Measurements from ENCODE around the gene MROH7.

The MROH7 gene

GRCh38 chr1:54724771-54725170, 83.2 kb downstream of the MROH7 start:
- 100% methylated on average over 1 of the region's 1 CpG for WGBS
- Histone ChIP-seq H3K18ac (ENCODE audit: low read depth in 1 of 2, low read length in 2 of 2) (no peak overlapping the region), H3K4me2 (ENCODE audit: low read length, poor library complexity, severe bottlenecking) (no peak overlapping the region), H3K9ac (ENCODE audit: low read length) (no peak overlapping the region), H3K4me3 (ENCODE audit: insufficient read depth in 1 of 2, low read depth in 1 of 2, low read length in 2 of 2) (no peak overlapping the region), H2BK120ac (ENCODE audit: low read depth, low read length) (no peak overlapping the region), H3K36me3 (ENCODE audit: control insufficient read depth in 1 of 2, insufficient read depth in 2 of 2, low read depth in 1 of 2, low read length in 2 of 2) (peaks cover 13 to 97% of the 10 kb centered on the region in 2 experiments), H3K4me1 (ENCODE audit: control insufficient read depth, insufficient read depth, low read depth, low read length) (no peaks in the 10 kb centered on the region), H3K79me1 (replicated peaks; ENCODE audit: low read length, poor library complexity, severe bottlenecking) (peaks cover 1% of the 10 kb centered on the region), H3K27me3 (ENCODE audit: control insufficient read depth in 1 of 2, insufficient read depth in 1 of 2, low read length in 2 of 2) (no peaks in the 10 kb centered on the region), H3K4ac (ENCODE audit: low read depth in 1 of 2, low read length in 2 of 2) (no peak overlapping the region), H2BK15ac (ENCODE audit: low read depth, poor library complexity, severe bottlenecking) (no peak overlapping the region), H2AFZ (ENCODE audit: low read depth, low read length) (no peak overlapping the region), H4K91ac (ENCODE audit: low read length) (no peak overlapping the region), H2BK12ac (ENCODE audit: low read length in 2 of 2) (no peak overlapping the region), H3K23ac (ENCODE audit: low read length in 2 of 2) (no peak overlapping the region), H3K14ac (ENCODE audit: low read length in 2 of 2) (no peak overlapping the region), H4K8ac (ENCODE audit: low read length) (no peak overlapping the region), H2BK5ac (ENCODE audit: low read depth, low read length, poor library complexity, severe bottlenecking) (no peak overlapping the region), H2AK5ac (ENCODE audit: low read length, severe bottlenecking) (no peak overlapping the region), H3K27ac (ENCODE audit: low read length, poor library complexity, severe bottlenecking) (no peak overlapping the region), H3K9me3 (ENCODE audit: control insufficient read depth, low read length) (peaks cover 3% of the 10 kb centered on the region)
- no peak for DNase-seq

DNA sequence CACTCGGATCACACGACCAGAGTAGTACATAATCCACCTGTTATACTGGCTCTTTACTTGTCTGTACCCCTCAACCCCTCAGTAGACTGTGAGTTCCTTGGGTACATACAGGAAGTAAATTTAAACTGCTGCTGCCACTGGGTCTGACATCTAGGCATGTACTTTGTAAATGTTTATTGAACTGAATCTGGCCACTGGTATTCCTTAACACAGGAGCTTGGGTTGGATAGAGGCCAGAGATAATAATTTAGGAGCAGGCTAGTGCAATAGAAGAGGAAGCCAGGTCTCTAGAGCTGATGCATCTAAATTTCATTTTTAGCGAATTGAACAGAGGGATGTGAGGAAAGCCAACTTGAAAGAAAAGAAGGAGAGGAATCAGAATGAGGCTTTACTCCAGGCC, 86.4 kb downstream of the MROH7 start:
- H2BK120ac ChIP-seq (ENCODE audit: low read depth, low read length), result no peak overlapping the region
- H3K79me1 ChIP-seq (replicated peaks; ENCODE audit: low read length, poor library complexity, severe bottlenecking), result peaks cover 3% of the 10 kb centered on the region
- no peak overlapping the region for H3K23ac ChIP-seq (ENCODE audit: low read length in 2 of 2)
- no peak overlapping the region for H3K14ac ChIP-seq (ENCODE audit: low read length in 2 of 2)
- H3K27ac ChIP-seq (ENCODE audit: low read length, poor library complexity, severe bottlenecking), result no peak overlapping the region
- H2AK5ac ChIP-seq (ENCODE audit: low read length, severe bottlenecking), result no peak overlapping the region
- no peak overlapping the region for H3K18ac ChIP-seq (ENCODE audit: low read depth in 1 of 2, low read length in 2 of 2)
- H3K4me2 ChIP-seq (ENCODE audit: low read length, poor library complexity, severe bottlenecking), result no peak overlapping the region
- H2BK12ac ChIP-seq (ENCODE audit: low read length in 2 of 2), result no peak overlapping the region
- H2BK15ac ChIP-seq (ENCODE audit: low read depth, poor library complexity, severe bottlenecking), result no peak overlapping the region
- H2AFZ ChIP-seq (ENCODE audit: low read depth, low read length), result no peak overlapping the region
- peaks cover 21 to 97% of the 10 kb centered on the region in 2 experiments for H3K36me3 ChIP-seq (ENCODE audit: control insufficient read depth in 1 of 2, insufficient read depth in 2 of 2, low read depth in 1 of 2, low read length in 2 of 2)
- H3K27me3 ChIP-seq (ENCODE audit: control insufficient read depth in 1 of 2, insufficient read depth in 1 of 2, low read length in 2 of 2), result no peaks in the 10 kb centered on the region
- no peaks in the 10 kb centered on the region for H3K4me1 ChIP-seq (ENCODE audit: control insufficient read depth, insufficient read depth, low read depth, low read length)
- DNase-seq, result no peak
- H3K4ac ChIP-seq (ENCODE audit: low read depth in 1 of 2, low read length in 2 of 2), result no peak overlapping the region
- H2BK5ac ChIP-seq (ENCODE audit: low read depth, low read length, poor library complexity, severe bottlenecking), result no peak overlapping the region
- 88% methylated on average over 3 of the region's 3 CpGs for WGBS
- no peak overlapping the region for H3K4me3 ChIP-seq (ENCODE audit: insufficient read depth in 1 of 2, low read depth in 1 of 2, low read length in 2 of 2)
- H4K8ac ChIP-seq (ENCODE audit: low read length), result no peak overlapping the region
- no peak overlapping the region for H3K9ac ChIP-seq (ENCODE audit: low read length)
- no peak overlapping the region for H4K91ac ChIP-seq (ENCODE audit: low read length)
- peaks cover 3% of the 10 kb centered on the region for H3K9me3 ChIP-seq (ENCODE audit: control insufficient read depth, low read length)

DNA sequence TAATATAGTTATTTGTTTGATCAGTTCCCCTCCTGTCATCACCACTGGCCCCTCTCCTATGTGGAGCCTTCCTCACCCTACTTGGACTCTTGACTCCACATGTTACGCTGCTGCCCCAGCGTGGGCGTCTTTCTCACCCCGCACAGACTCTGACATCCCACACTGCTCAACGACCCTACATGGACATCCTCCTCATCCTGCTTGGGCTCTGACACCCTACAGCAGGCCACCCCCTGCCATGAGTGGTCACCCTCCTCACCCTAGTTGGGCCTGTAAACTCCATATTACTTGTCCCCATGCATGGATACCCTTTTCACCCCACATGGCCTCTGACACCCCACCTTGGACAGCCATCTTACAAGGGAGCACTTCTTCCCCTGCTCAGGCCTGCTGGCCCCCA, 95.1 kb downstream of the MROH7 start:
- DNase-seq, result no peak
- no peak overlapping the region for H3K9ac ChIP-seq (ENCODE audit: low read length)
- peaks cover 42 to 92% of the 10 kb centered on the region in 2 experiments for H3K36me3 ChIP-seq (ENCODE audit: control insufficient read depth in 1 of 2, insufficient read depth in 2 of 2, low read depth in 1 of 2, low read length in 2 of 2)
- WGBS, result 95% methylated on average over 5 of the region's 5 CpGs
- no peaks in the 10 kb centered on the region for H3K27me3 ChIP-seq (ENCODE audit: control insufficient read depth in 1 of 2, insufficient read depth in 1 of 2, low read length in 2 of 2)
- H2AFZ ChIP-seq (ENCODE audit: low read depth, low read length), result no peak overlapping the region
- H4K8ac ChIP-seq (ENCODE audit: low read length), result no peak overlapping the region
- H3K4me3 ChIP-seq (ENCODE audit: insufficient read depth in 1 of 2, low read depth in 1 of 2, low read length in 2 of 2), result no peak overlapping the region
- H2BK5ac ChIP-seq (ENCODE audit: low read depth, low read length, poor library complexity, severe bottlenecking), result no peak overlapping the region
- no peak overlapping the region for H2BK120ac ChIP-seq (ENCODE audit: low read depth, low read length)
- H3K14ac ChIP-seq (ENCODE audit: low read length in 2 of 2), result no peak overlapping the region
- H3K18ac ChIP-seq (ENCODE audit: low read depth in 1 of 2, low read length in 2 of 2), result no peak overlapping the region
- H3K4me2 ChIP-seq (ENCODE audit: low read length, poor library complexity, severe bottlenecking), result no peak overlapping the region
- no peak overlapping the region for H2BK15ac ChIP-seq (ENCODE audit: low read depth, poor library complexity, severe bottlenecking)
- no peak overlapping the region for H3K23ac ChIP-seq (ENCODE audit: low read length in 2 of 2)
- peaks cover 7% of the 10 kb centered on the region for H3K79me1 ChIP-seq (replicated peaks; ENCODE audit: low read length, poor library complexity, severe bottlenecking)
- no peak overlapping the region for H2BK12ac ChIP-seq (ENCODE audit: low read length in 2 of 2)
- H4K91ac ChIP-seq (ENCODE audit: low read length), result no peak overlapping the region
- H3K27ac ChIP-seq (ENCODE audit: low read length, poor library complexity, severe bottlenecking), result no peak overlapping the region
- H3K4ac ChIP-seq (ENCODE audit: low read depth in 1 of 2, low read length in 2 of 2), result no peak overlapping the region
- no peaks in the 10 kb centered on the region for H3K4me1 ChIP-seq (ENCODE audit: control insufficient read depth, insufficient read depth, low read depth, low read length)
- no peak overlapping the region for H2AK5ac ChIP-seq (ENCODE audit: low read length, severe bottlenecking)
- H3K9me3 ChIP-seq (ENCODE audit: control insufficient read depth, low read length), result no peaks in the 10 kb centered on the region

- no peak overlapping the region for H3K27ac ChIP-seq (ENCODE audit: low read length, poor library complexity, severe bottlenecking)
- no peak overlapping the region for H2AK5ac ChIP-seq (ENCODE audit: low read length, severe bottlenecking)
- no peak overlapping the region for H4K8ac ChIP-seq (ENCODE audit: low read length)
- H3K23ac ChIP-seq (ENCODE audit: low read length in 2 of 2), result no peak overlapping the region
- no peak overlapping the region for H4K91ac ChIP-seq (ENCODE audit: low read length)
- no peak overlapping the region for H3K18ac ChIP-seq (ENCODE audit: low read depth in 1 of 2, low read length in 2 of 2)
- H3K14ac ChIP-seq (ENCODE audit: low read length in 2 of 2), result no peak overlapping the region
- H3K4me3 ChIP-seq (ENCODE audit: insufficient read depth in 1 of 2, low read depth in 1 of 2, low read length in 2 of 2), result no peak overlapping the region
- peaks cover 43 to 89% of the 10 kb centered on the region in 2 experiments for H3K36me3 ChIP-seq (ENCODE audit: control insufficient read depth in 1 of 2, insufficient read depth in 2 of 2, low read depth in 1 of 2, low read length in 2 of 2)
- H2AFZ ChIP-seq (ENCODE audit: low read depth, low read length), result no peak overlapping the region
- 90% methylated on average over 6 of the region's 6 CpGs for WGBS
- no peaks in the 10 kb centered on the region for H3K4me1 ChIP-seq (ENCODE audit: control insufficient read depth, insufficient read depth, low read depth, low read length)
- no peak overlapping the region for H2BK5ac ChIP-seq (ENCODE audit: low read depth, low read length, poor library complexity, severe bottlenecking)
- peaks cover 7% of the 10 kb centered on the region for H3K79me1 ChIP-seq (replicated peaks; ENCODE audit: low read length, poor library complexity, severe bottlenecking)
- no peak overlapping the region for H2BK12ac ChIP-seq (ENCODE audit: low read length in 2 of 2)
- H3K9ac ChIP-seq (ENCODE audit: low read length), result no peak overlapping the region
- H3K9me3 ChIP-seq (ENCODE audit: control insufficient read depth, low read length), result no peaks in the 10 kb centered on the region
- no peak for DNase-seq
- no peak overlapping the region for H2BK120ac ChIP-seq (ENCODE audit: low read depth, low read length)
- H3K27me3 ChIP-seq (ENCODE audit: control insufficient read depth in 1 of 2, insufficient read depth in 1 of 2, low read length in 2 of 2), result no peaks in the 10 kb centered on the region
- H3K4ac ChIP-seq (ENCODE audit: low read depth in 1 of 2, low read length in 2 of 2), result no peak overlapping the region
- no peak overlapping the region for H3K4me2 ChIP-seq (ENCODE audit: low read length, poor library complexity, severe bottlenecking)
- H2BK15ac ChIP-seq (ENCODE audit: low read depth, poor library complexity, severe bottlenecking), result no peak overlapping the region
Measured at GRCh38 chr1:54738244-54738643, 96.7 kb downstream of the MROH7 start.

Measured in mesenchymal stem cell (in vitro differentiated cells and primary cell).